RKO (cell line): ENCODE measurements around the gene MICAL3.

Experiments
- DNase-seq: peaks from one replicate; pipeline ENCODE4 v3.0.0-alpha.2; 2016; ENCODE audit warnings: low spot score

MICAL3 gene

DNA sequence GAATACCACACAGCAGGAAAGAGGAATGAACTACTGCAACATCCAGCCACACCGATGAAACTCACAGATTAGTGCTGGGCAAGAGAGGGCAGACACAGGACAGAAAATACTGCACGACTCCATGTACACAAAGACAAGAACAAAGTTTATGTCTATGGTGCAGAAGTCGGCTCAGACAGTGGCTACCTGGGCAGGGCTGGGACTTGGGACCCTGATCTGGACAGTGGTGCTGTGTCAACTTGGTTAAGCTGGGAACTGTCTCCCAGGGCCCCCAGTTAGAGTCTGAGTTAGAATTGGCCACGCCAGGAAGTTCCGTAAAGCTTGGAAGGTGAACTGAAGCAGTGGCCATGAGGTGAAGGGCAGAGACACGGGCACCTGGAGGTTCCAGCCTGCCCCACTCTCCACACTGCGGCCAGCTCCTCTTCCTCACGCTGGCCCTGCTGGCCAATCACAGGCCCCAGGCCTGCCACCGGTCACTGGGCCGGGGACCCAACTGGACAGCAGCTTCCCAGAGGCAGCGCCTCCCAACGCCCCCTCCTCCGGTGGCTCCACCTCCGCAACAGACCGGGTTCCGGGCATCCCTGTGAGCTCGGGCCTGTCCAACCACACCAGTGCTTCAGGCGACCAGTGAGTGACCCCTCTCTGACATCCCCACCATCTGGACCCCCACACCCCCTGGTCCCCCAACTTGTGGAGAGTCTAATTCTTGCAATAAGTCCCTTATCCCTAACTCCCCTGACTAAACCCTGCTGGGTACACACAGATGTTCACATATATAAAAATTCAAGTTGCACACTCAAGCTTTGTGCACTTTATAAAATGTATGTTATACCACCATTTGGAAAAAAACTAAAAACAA is 93.7 kb downstream of the MICAL3 start:
- DNase-seq = no peak

DNA sequence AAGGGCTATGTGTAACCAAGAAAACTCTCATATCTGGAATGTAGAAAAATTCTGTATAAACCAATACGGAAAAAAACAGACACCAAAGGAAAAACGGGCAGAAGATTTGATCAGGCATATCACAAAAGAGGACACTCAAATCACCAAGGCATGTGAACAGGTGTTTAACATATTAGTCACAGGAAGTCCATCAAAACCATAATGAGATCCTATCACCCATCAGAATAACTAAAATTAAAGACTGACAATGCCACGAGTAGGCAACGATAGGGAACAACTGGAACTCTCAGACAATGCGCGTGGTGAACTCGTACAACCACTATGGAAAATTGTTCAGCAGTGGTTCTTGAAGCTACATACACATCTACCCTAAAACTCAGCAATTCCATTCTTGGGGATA is 94.5 kb downstream of the MICAL3 start:
- no peak for DNase-seq

DNA sequence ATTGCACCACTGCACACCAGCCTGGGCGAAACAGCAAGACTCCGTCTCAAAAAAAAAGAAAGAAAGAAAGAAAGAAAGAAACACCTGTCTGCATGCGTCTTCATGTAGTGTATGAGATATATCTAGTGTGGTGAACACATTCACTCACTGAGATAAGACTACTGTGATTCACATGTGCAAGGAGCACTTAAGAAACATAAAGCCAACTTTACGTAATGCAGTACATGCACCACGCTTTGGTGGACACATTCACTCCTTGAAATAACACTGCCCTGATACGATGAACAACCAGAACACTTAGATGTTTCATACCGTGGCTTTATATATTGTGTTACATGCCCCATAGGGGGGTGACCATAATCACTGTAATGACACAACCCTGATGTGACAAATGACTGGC is 96.0 kb downstream of the MICAL3 start:
- DNase-seq = no peak

DNA sequence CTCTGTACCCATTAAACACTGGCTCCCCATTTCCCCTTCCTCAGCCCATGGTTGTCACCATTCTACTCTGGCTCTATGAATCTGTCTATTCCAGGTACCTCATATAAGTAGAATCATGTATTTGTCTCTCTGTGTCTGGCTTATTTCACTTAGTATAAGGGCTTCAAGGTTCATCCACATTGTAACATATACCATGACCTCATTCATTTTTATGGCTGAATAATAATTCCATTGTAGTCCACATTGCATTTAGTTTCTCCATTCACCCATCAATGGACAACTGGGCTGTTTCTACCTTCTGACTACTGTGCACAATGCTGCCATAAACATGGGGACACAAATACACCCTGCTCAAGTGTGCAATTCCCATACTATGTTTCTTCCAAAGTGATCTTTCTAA is 97.3 kb downstream of the MICAL3 start:
- no peak for DNase-seq

DNA sequence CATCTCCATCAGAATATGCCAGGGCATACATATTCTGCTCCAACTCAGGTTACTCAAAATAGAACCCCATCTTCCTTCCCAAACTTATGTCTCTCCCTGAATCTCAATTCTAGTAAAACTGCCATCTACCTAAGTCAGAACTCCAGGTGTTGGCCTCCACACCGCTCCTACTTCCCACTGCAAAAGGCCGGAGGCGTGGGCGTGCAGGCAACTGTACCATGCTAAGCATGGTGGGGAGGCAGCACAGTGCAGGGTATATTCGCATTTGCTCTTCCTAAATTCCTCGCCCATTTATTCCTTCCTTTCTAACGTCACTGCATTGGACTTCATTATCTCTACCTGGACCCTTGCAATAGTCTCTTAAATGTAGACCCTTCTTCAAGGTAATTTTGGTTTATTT is 97.8 kb downstream of the MICAL3 start:
- no peak for DNase-seq

DNA sequence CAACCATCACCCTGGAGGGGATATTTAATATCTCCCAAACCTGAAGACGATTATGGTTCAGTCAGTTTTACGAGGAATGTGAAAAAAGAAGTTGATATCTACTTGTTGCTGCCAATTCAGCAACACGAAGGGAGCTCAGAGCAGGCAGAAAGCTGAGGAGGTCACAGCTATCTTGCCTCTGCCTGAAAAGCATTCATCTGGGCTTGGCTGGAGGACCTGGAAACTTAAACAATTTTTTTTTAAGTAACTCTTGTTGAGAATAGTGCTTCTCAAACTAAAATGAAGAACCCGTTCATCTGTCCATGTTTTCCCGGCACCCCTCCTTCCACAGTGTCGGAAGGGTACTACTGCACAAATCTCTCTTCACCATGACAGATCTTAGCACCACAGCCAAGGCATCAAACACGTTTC is 98.9 kb downstream of the MICAL3 start:
- DNase-seq = no peak

DNA sequence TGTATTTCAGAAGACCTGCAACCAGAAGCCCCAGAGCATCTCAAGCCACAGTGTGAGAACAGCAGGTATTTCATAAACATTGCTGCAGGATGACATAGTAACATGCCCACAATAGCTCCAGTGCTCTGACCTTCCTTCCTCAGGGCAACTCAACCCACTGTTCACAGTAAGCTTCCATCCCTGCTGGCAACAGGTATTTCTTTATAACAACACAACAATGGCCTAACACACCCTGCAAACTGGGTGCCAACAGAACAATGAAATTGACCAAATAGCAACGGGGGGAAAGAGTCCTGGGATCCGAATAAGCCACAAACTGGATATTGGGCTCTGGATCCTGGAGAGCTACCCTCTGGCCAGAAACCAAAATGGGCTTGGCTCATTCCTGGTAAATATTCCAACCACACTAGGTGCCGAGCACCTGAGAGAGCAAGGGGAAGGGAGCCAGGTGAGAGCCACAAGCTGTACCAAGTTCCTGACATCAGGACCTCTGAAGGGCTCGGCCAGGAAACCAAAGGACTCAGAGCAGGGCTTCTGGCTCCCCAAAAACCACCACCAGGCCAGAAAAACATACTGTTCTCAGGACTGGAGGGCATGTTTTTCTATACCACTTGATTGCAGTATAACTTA is 99.5 kb downstream of the MICAL3 start:
- no peak for DNase-seq

DNA sequence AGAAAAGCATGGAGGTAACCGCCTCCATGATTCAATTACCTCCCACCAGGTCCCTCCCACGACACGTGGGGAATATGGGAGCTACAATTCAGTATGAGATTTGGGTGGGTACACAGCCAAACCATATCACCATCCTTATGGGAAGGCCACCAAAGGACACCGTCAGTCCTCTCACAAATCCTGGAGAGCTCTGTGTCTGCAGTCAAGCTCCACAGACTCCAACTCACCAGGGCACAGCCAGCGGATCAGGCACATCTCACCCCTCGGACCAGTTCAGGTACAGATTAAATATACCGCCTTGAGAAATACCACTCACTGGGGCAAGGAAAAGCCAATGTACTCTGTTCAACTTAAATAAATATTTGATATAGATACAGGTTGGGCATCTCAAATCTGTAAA is 100.3 kb downstream of the MICAL3 start:
- no peak for DNase-seq

DNA sequence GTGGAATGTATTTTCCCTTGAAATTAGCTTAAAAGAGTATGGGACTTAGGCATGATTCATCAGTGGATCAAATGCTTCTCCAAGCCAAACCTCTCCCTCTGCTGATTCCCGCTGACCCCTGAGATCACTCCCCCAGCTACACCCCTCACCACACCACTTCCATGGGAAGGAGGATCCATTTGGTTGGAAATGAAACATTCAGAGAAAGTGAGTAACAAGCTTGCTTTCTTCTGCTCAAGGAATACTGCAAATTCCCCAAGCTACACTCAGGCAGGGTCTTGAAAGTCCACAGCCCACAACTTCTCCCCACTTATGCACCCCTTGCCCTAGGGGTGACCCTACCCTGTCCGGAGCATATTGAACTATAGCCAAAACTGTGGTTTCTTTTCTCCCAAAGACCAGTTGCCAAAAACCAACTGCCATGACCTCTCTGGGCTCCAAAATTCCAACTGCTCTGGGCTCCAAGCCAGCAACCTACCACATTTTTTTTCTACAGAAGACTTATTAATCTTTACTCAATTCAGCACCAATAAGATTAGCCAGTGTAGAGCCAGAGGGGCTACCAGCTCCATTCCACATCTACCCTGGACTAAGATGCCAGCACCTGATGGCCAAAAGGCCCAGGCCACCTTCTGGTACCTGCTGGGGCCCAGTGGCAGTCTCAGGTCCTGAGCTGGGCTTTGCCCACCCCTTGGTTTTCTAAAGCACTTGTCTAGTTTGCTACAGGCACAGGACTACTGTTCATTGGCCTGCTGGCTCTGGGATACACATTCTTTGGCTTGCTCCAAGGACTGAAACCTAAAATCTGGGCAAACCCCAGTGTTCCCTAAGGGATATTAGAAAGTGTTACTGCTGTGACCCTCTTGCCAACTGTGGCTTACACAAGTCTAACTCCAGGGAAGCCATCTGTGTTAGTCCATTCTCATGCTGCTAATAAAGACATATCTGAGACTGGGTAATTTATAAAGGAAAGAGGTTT is 101.1 kb downstream of the MICAL3 start:
- no peak for DNase-seq

DNA sequence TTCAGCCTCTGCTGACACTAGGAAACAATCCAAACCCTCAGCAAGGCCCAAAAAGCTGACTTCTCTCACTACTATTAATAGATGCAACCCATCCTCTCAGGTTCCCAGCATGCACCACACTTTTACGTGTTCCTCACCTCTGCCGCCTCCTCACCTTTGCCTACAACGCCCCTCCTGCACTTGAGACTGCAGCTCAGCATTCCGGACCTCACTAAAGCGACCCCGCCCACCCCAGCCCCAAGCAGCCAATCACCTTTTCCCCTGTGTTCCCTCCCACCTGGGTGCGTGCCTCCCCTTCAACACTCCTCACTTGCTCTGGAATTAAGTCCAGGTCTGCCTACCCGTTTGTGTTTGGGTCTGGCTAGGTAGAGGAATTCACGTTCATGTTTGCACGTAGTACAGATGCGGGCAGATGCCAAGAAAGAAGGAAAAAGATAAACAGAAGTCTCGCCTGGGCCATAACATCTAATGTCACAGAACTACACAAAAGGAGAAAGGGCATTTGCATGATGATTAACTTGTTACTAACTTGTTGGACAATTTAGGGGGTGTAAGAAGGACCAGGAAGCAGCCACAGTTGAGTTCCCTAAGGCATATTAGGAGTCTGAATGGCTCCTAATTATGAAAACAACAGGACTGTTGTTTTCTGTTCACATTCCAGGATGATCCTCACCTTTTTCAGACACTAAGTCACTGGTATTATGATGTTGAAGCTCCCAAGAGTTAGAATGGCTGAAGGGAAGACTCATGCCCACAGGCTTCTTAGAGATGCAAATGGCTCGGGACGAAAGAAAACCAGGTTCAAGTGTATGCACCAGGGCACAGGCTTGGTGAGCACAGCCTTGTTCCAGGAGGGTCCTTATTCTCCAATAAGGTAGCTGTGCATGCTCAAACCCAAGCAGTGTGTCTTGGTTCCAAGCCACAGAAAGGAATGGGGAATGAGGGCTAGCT is 102.2 kb downstream of the MICAL3 start:
- DNase-seq = no peak

DNA sequence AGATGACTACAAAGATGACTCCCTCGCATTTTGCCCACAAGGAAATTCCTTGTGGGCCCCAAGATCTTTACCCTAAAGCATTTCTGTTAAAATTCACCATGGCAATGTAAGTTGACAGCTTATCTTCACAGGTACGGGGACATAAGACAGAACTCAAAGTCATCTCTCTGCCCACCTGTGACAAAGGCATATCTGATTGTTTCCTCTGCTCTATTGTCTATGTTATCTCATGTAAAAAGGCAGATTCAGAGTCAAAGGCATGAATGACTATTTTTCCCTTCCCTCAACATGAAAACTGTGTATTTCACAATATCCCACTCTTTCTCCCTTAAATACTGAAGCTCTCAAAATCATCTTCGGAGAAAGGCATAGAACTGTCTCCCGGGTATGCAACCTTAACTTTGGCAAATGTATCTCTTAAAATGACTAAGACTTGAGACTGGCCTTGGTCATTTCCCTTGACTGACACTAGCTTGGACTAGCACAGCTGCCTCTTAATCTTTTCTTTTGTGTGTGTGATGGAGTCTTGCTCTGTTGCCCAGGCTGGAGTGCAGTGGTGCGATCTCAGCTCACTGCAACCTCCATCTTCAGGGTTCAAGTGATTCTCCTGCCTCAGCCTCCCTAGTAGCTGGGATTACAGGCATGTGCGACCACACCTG is 103.2 kb downstream of the MICAL3 start:
- DNase-seq = no peak

DNA sequence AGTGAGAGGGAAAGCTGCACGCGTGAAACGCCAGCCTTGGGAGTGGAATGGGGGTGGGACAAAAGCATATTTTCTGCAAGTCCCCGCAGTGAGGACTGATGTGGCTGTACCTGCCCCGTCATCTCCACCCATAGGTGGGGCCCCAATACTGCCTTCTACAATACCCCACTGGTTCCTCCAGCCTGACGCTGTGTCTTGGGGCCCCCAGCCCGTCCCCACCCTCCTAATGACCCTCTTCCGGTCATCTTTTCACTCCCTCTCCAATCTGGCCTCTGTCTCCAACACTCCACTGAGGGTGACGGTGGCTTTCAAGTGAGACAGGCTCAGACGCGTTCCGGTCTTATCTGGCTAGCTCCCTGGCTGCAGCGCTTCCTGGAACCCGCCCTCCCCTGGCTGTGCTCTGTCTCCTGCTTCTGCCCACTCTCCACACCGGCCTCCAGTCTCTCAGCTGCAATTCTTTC is 104.2 kb downstream of the MICAL3 start:
- DNase-seq = no peak

DNA sequence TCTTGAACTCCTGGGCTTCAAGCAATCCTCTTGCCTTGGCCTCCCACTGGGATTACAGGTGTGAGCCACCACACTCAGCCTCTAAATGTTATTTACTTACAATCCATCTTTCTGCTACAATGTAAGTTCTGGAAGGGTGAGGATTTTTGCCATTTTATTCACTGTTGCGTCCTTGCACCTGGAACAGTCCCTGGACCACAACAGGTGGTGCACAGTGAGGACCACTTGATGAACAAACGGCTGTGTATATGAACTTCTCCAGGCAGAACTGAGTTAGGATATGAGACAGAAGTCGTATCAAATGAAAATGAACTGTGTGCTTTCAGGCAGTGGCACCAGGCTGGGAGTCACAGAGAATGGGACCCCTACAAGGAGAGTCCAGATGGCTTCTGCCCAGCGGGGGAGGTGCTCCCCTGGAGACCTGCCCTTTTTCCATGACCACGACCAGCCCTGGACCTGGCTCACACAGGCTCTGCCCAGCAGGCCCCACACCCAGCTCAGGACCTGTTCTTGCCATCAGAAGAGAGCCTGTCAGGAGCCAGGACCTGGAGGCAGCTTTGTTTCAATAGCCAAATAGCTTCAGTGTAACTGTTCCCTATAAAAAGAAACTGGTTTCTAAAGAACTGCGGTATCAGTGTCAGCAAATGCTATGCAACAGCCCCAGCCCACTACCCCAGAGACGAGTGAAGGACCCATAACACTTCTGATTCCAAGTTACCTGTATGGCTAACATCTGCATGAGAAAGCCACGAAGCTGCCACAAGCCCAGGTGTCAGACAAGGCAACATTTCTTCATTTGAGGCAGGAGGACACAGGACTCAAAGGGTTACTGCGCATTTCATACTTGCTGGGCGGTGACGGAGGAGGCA is 104.9 kb downstream of the MICAL3 start:
- DNase-seq = no peak

DNA sequence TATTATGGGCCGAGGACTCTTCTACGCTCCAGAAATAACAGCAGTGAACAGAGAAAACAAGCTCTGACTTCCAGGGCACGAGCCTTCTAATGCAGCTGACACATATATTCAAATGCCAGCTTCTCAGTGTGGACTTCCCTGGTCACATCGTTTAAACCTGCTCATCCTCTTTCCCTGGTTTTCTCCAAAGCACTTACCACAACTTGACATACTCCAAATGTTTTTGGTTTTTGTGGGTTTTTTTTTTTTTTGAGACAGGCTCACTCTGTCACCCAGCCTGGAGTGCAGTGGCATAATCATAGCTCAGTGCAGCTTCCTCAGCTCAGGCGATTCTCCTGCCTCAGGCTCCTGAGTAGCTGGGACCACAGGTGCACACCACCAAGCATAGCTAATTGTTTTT is 105.5 kb downstream of the MICAL3 start:
- no peak for DNase-seq

DNA sequence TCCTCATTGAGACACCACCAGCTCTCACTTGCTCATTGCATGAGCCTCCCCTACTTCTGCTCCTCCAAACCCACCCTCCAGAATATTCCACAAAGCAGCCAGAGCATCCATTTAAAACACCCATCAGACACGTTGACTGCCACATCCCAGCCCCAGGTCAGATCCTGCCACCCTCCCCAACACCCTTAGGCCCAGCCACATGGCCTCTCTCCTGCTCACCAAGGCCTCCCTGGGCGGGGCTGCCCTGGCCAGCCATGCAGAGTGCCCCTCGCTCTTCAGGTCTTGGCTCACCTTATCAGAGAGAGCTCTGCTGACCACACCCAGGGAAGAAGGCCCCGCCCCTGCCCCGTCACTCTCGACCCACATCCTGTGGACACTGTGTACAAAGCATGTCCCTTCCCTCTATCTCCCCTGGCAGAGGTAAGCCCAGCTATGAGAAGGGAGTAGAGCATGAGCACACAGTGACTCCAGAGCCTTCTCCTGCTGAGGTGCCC is 106.8 kb downstream of the MICAL3 start:
- no peak for DNase-seq

DNA sequence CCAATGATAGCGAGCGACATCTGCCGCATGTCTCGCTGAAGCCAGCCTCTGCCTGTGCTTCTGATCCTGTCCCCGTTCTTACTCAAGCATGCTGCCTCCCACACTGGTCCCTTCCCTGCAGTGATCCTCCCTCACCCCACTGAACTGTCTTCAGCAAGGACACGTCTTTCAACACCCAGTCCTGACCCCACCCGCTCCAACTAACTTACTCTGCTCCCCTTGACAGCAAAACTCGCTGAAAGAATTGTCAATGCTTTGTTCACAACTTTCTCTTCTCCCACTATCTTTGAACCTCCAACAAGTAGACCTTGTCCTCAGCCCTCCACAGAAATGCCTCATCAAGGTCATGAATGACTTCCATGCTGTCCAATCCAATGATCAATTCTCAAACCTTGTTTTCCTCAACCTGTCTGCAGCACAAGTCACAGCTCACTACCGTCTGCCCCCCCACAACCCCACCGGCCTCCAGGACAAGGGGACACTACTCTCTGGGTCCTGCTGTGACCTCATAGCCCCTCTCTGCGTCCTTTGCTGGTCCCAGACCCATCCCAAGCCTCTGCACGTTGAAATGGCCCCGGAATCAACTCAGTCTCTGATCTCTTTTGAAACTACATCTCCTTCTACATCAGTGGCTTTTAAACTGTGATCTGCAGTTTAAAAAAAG is 108.0 kb downstream of the MICAL3 start:
- DNase-seq = no peak

DNA sequence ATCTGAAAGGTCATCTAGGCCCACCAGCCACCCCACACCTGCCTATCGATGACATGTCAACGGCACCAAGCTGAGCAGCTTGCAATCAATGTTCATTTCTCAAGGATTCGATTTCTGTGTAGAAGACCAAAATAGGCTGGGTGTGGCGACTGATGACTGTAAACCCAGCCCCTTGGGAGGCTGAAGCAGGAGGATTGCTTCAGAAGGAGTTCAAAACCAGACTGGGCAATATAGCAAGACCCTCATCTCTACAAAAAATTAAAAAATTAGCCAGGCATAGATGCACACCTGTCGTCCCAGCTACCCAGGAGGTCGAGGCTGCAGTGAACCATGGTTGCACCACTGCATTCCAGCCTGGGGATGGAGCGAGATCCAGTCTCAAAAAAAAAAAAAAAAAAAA is 108.7 kb downstream of the MICAL3 start:
- DNase-seq = no peak

DNA sequence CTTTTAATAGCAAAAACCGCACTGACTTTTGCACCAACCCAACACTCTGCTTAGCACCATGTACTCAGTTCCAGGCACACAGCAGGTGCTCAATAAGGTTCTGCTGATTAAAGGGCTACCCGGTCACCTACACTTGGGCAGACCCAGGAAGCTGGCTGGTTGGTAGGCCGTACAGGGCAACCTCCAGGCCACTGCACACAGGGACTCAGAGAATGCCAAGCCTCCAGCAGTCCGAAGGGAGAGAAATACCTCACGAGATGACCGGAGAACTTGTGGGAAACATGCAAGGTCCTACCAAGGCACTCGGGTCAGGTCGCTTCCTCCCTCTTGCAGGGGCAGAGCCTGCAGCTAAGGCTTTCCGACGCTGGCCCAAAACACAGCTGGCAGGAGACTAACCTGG is 109.2 kb downstream of the MICAL3 start:
- DNase-seq = no peak

DNA sequence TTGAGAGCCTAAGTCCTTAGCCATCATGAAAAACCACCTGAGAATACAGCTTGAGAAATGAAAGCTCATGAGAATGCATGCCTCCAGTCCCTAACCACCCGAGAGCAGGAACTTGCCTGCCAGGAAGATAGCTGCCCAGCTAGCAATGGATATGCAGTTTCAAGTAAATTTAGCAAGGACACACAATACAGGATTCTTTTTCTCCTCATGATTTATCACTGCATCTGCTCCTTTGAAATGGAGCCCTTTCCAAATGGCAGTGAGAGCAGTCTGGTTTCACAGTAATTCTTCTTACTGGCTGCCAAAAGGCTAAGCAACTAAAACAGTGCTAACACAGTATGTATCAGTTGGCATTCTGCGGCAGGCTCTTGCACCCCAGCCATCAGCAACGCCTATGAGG is 109.9 kb downstream of the MICAL3 start:
- no peak for DNase-seq
